ENCODE results near the gene SEMG2.

DNA sequence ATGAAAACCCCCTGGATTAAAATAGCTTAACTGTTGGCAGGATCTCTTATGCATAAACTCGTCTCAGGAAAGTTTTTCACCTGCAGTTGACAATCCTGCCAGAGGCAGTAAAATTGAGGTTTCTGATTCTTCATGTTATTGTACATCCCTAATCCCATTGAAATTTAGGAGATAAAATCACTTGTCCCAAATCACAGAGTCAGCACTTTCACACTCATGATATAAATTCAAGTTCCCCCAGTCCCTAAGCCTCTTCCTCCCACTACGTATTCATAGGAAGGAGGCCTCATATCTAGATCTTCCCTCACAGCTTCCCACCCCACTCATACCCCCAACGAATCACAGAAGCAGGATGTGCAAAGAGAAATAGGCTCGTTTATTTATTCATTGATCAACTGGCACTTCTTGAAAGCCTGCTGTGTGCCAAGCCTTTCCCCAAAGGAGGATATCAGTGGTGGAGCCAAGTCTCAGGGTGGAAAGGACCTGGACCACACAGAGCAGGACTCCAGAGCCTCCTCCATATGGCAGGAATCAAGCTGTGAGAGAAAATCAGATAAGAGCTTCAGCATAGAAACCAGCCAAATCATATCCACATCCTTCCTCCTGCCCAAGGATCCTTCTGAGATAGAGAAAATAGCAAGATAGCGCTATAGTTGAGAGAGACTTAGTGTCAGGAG, 30.8 kb downstream of the SEMG2 start:
- no peak for TF ChIP-seq ZNF296 (CRISPR knock-in tag; conservative IDR thresholded peaks at IDR 0.05)
- TF ChIP-seq, protein P1, sequence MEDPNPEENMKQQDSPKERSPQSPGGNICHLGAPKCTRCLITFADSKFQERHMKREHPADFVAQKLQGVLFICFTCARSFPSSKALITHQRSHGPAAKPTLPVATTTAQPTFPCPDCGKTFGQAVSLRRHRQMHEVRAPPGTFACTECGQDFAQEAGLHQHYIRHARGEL (CRISPR knock-in tag; IDR thresholded peaks at IDR 0.05) = no peak
- TF ChIP-seq HNRNPK (IDR thresholded peaks at IDR 0.05; ENCODE audit: low read depth, low read length, poor library complexity, severe bottlenecking) = no peak
- no peak for TF ChIP-seq EZH2 (conservative IDR thresholded peaks at IDR 0.05; ENCODE audit: low read depth, low read length)
- TF ChIP-seq, protein P2, sequence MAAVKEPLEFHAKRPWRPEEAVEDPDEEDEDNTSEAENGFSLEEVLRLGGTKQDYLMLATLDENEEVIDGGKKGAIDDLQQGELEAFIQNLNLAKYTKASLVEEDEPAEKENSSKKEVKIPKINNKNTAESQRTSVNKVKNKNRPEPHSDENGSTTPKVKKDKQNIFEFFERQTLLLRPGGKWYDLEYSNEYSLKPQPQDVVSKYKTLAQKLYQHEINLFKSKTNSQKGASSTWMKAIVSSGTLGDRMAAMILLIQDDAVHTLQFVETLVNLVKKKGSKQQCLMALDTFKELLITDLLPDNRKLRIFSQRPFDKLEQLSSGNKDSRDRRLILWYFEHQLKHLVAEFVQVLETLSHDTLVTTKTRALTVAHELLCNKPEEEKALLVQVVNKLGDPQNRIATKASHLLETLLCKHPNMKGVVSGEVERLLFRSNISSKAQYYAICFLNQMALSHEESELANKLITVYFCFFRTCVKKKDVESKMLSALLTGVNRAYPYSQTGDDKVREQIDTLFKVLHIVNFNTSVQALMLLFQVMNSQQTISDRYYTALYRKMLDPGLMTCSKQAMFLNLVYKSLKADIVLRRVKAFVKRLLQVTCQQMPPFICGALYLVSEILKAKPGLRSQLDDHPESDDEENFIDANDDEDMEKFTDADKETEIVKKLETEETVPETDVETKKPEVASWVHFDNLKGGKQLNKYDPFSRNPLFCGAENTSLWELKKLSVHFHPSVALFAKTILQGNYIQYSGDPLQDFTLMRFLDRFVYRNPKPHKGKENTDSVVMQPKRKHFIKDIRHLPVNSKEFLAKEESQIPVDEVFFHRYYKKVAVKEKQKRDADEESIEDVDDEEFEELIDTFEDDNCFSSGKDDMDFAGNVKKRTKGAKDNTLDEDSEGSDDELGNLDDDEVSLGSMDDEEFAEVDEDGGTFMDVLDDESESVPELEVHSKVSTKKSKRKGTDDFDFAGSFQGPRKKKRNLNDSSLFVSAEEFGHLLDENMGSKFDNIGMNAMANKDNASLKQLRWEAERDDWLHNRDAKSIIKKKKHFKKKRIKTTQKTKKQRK (IDR thresholded peaks at IDR 0.05; ENCODE audit: low read length) = no peak
- no peak for TF ChIP-seq POLR2AphosphoS5 (IDR thresholded peaks at IDR 0.05; ENCODE audit: low read depth, low read length)
- TF ChIP-seq JUND (CRISPR knock-in tag; IDR thresholded peaks at IDR 0.05) = no peak
